ENCODE measurements around the gene ANKS3. TPM values are rescaled to one million over a fixed set of nuclear protein-coding genes. Genes with fewer than 3 reads are reported as not detected.

Gene ANKS3
- total and polyA plus RNA-seq, 2 donors (not counting 3 experiments of a cell fraction or from before 2014, with no cell fraction given), result 13.9 to 24.0 TPM

DNA sequence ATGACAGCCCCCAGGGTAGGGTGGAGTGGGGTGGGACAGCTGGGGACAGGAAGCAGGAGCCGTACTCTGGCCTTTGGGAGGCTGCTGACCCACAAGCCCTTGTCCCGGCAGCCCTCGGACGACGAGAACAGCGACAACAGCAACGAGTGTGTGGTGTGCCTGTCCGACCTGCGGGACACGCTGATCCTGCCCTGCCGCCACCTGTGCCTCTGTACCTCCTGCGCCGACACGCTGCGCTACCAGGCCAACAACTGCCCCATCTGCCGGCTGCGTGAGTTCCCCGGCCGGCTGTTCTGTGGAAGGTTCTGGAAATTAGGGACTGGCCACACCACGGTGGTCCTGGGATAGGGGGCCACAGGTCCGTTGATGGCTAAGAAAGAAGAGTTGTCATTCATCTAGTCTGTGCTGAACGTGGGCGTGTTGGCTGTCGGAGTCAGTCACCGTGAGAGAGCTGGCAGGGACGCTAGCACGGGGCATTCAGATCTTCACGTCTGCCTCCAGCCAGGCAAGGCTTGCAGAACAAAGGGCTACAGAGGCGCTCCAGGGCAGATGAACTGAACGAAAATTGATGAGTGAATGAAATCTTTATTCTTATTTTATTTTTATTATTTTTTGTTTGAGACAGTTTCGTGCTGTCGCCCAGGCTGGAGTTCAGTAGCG lies 60.6 kb downstream of the ANKS3 start:
- Histone ChIP-seq H3K9ac (replicated peaks; ENCODE audit: extremely low read depth, insufficient read depth, low read length) (no peak overlapping the region), H3K27me3 (ENCODE audit: control insufficient read depth in 2 of 2, insufficient read depth in 2 of 2, low read length in 2 of 2) (no peaks in the 10 kb centered on the region), H3K36me3 (ENCODE audit: control insufficient read depth in 2 of 2, extremely low read depth in 1 of 2, insufficient read depth in 2 of 2, low read length in 2 of 2) (peaks cover 2 to 26% of the 10 kb centered on the region in 2 experiments), H3K27ac (ENCODE audit: insufficient read depth, low read depth, low read length) (no peak overlapping the region), H3K4me2 (ENCODE audit: insufficient read depth, low read length) (no peak overlapping the region), H3K9me1 (replicated peaks; ENCODE audit: control insufficient read depth, extremely low read depth, insufficient read depth, low read length) (no peaks in the 10 kb centered on the region), H3K4me3 (replicated peaks in 1 of 3; ENCODE audit: insufficient read depth in 1 of 3, low read depth in 1 of 3, low read length in 3 of 3) (no peak overlapping the region), H3K4me1 (ENCODE audit: control insufficient read depth, extremely low read depth, insufficient read depth, low read length) (no peaks in the 10 kb centered on the region), H2AFZ (ENCODE audit: low read depth, low read length) (no peak overlapping the region), H3K79me2 (ENCODE audit: control insufficient read depth, insufficient read depth, low read length) (no peaks in the 10 kb centered on the region), H3K9me3 (replicated peaks; ENCODE audit: control insufficient read depth, insufficient read depth, low read length) (no peaks in the 10 kb centered on the region), H4K20me1 (replicated peaks; ENCODE audit: control insufficient read depth, extremely low read depth, insufficient read depth, low read length) (no peaks in the 10 kb centered on the region)
- FAIRE-seq (no peak), DNase-seq (ENCODE audit: low read depth, low spot score) (no peak)
- intact Hi-C loops (cut with micrococcal nuclease), result no loop called here
- BruUV-seq (replicated peaks), result no TSS peak
- dilution Hi-C loops (cut with MboI; ENCODE audit: extremely low pct_ligation_motif_present, low sequenced_read_pairs), result no loop called here
- CTCF ChIA-PET, result no interaction called here
- TF ChIP-seq FOS (IDR thresholded peaks at IDR 0.05; ENCODE audit: borderline replicate concordance, insufficient read depth, low read length), result no peak
- TF ChIP-seq GATA2 (IDR thresholded peaks at IDR 0.05; ENCODE audit: insufficient read depth, insufficient read length, low read depth, low read length), result no peak
- TF ChIP-seq POLR2A (IDR thresholded peaks at IDR 0.05; ENCODE audit: low read depth, low read length), result no peak
- no peak for TF ChIP-seq JUN (IDR thresholded peaks at IDR 0.05; ENCODE audit: borderline replicate concordance, insufficient read depth, insufficient read length, low read depth)
- TF ChIP-seq CTCF (IDR thresholded peaks at IDR 0.05; ENCODE audit: extremely low read depth in 1 of 2, insufficient read depth in 1 of 2, low read depth in 1 of 2, low read length in 2 of 2), result no peak
- no peak for TF ChIP-seq MAX (IDR thresholded peaks at IDR 0.05; ENCODE audit: insufficient read depth, insufficient read length)
- TF ChIP-seq EZH2 (IDR thresholded peaks at IDR 0.05; ENCODE audit: borderline replicate concordance, low read depth, low read length, severe bottlenecking), result no peak
- no peak for TF ChIP-seq MYC (IDR thresholded peaks at IDR 0.05; ENCODE audit: low read depth, low read length)
- POLR2A ChIA-PET, result no interaction called here
